HFF-Myc (cell line): ENCODE measurements around the gene INTS6.

ENCODE experiments used
- DNase-seq: peaks from one replicate; pipeline ENCODE4 v3.0.0-alpha.2; 2011; ENCODE audit warnings: low read depth; ENCODE audit errors: extremely low read depth
- H3K4me3 ChIP-seq: replicated peaks from 2 replicates; pipeline ENCODE4 v1.5.1; 2011; ENCODE audit warnings: low read depth, mild to moderate bottlenecking, control low read depth, low read length
- CTCF ChIP-seq: IDR thresholded peaks from 2 replicates; pipeline ENCODE4 v1.5.1; 2012; ENCODE audit warnings: mild to moderate bottlenecking, low read depth, low read length, control low read depth; ENCODE audit errors: missing control alignments

The INTS6 gene

GRCh38 chr13:51451134-51451466, 1.7 kb downstream of the INTS6 start:
- TF ChIP-seq CTCF = no peak
- no peak for DNase-seq
- H3K4me3 ChIP-seq = peak overlapping the region; percentile 69

- TF ChIP-seq CTCF = no peak
- H3K4me3 ChIP-seq = no peak overlapping the region
- DNase-seq = no peak
Observed at GRCh38 chr13:51449018-51449417, 3.8 kb downstream of the INTS6 start.

DNA sequence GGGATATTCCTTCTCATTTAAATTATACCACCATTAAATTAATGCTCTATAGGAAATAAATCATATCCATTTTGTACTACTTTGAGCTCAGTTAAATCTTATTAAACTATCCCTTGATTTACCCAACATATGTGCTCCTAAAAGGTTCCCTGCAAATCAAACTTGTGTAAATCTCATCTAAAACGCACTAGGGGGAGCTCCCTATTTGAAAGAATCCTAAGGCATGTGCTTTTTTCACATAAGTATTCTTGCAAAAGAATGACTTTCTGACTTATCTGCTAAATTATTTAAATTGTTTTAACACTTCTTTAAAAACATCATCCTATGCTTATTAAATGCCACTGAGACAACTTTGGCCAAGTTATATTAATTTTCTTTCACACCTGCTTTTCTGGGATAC, 7.9 kb downstream of the INTS6 start:
- no peak for TF ChIP-seq CTCF

DNA sequence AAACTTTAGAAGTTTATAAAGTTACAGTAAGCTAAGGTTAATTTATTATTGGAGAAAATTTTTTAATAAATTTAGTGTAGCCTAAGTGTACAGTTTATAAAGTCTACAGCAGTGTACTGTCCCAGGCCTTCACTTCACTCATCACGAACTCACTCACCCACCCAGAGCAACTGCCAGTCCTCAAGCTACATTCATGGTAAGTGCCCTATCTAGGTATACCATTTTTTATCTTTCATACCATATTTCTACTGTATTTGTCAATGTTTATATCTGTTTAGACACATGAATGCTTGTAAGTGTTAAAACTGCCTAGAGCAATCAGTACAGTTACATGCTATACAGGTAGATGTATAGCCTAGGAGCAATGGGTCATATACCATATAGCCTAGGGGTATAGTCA, 12.5 kb downstream of the INTS6 start:
- H3K4me3 ChIP-seq = no peak overlapping the region
- DNase-seq = no peak
- no peak for TF ChIP-seq CTCF

More for the DNA sequence above, 7.9 kb downstream of the INTS6 start:
- no peak overlapping the region for H3K4me3 ChIP-seq
- DNase-seq = no peak

GRCh38 chr13:51437550-51438127, 15.2 kb downstream of the INTS6 start:
- no peak overlapping the region for H3K4me3 ChIP-seq
- TF ChIP-seq CTCF = no peak
- DNase-seq = no peak

DNA sequence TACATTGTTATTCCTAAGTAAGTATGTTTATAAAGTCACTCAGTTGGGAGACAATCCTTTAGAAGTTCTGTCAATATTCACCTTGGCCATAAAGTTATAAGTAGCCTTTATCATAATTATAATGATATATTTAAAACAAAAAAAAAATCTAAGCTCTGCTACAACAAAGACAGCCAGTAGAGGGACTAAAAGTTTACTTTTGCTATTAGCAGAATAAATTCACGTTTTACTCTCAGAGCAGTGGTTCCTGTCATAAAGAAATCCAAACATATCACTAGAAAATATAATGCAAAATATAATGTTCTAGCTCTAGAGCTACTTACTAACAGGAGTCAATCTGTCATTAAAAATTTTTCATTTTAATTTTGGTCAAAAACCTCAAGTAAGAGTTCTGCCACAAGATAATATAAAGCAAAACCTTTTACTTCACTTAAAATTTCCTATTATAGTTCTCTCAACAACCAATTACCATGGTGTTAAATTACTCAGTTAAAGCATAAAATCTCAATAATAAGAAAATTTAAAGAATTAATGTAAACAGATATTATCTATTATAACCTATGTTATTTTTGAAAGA, 17.7 kb downstream of the INTS6 start:
- H3K4me3 ChIP-seq = no peak overlapping the region
- DNase-seq = no peak
- TF ChIP-seq CTCF = peak; percentile 16

DNA sequence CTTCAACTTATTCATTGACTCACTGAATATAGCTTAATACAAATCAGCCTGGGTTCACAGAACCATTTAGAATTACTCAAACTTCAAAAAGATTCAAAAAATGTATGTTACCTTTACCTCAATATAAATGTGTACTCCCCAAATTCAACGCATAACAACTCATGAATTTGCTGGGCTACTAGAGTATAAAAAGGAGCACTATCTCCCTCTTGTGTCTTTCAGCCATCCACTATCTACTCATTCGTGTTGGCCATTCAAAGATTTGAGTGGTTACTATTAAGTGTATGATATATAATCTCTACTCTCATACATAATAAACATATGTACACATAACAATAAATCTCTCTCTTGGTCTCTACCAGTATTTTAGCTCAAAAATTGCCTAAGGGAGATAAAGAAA, 20.3 kb downstream of the INTS6 start:
- H3K4me3 ChIP-seq = no peak overlapping the region
- TF ChIP-seq CTCF = no peak
- no peak for DNase-seq
